Tibial nerve (tissue), 4 donors: ENCODE data around the gene NOX1. TPM values are rescaled to one million over a fixed set of nuclear protein-coding genes. Genes with fewer than 3 reads are reported as not detected.
"Not testable (repeated sequence)": the region's sequence is repeated elsewhere in the genome, so short reads cannot be mapped to it uniquely, and the experiment has no call there.

Source experiments
- DNase-seq, 2 donors: peaks; one replicate each; pipeline ENCODE4 v3.0.0-alpha.2; 2019; ENCODE audit warnings: low spot score in 2 of 2
- H3K27ac ChIP-seq, 4 donors: fragments of 200-600 bp; sonication (generic) in 3 of 4; one replicate each; pipeline ENCODE4 v1.5.1; 2017 to 2019; ENCODE audit warnings: mild to moderate bottlenecking in 1 of 4
- H3K27me3 ChIP-seq, 2 donors: fragments of 200-600 bp; sonication (generic) in 1 of 2; one replicate each; pipeline versions ENCODE4 v1.5.1 to v1.6.0; 2017 to 2019
- H3K36me3 ChIP-seq, 3 donors: fragments of 200-600 bp; sonication (generic); one replicate each; pipeline ENCODE4 v1.5.1; 2018 to 2019
- H3K4me1 ChIP-seq, 4 donors: fragments of 200-600 bp; sonication (generic) in 3 of 4; one replicate each; pipeline ENCODE4 v1.5.1; 2017 to 2019
- H3K4me3 ChIP-seq, 4 donors: fragments of 200-600 bp; sonication (generic) in 3 of 4; one replicate each; pipeline ENCODE4 v1.5.1; 2017 to 2019; ENCODE audit warnings: mild to moderate bottlenecking in 1 of 4, moderate library complexity in 1 of 4
- H3K9me3 ChIP-seq, 4 donors: fragments of 200-600 bp; sonication (generic) in 3 of 4; one replicate each; pipeline ENCODE4 v1.5.1; 2017 to 2019
- EP300 ChIP-seq, 2 donors: sonication (generic); formaldehyde crosslinking; IDR thresholded peaks; one replicate each; pipeline ENCODE4 v1.6.1; 2017; ENCODE audit warnings: antibody characterized with exemption in 2 of 2, mild to moderate bottlenecking in 1 of 2
- POLR2A ChIP-seq, 2 donors: fragments of 450-650 bp; IDR thresholded peaks; one replicate each; pipeline ENCODE4 v1.6.1; 2017; ENCODE audit warnings: antibody characterized with exemption in 2 of 2, mild to moderate bottlenecking in 2 of 2, moderate library complexity in 2 of 2
- WGBS, 2 donors: methylation state at CpG; one replicate each; pipeline ENCODE4 v1.1.5; 2018; 5-methylcytosine and 5-hydroxymethylcytosine counted together
- total RNA-seq, 4 donors: library from RNA; depleted of rRNA; stranded (reverse); fragments of >200 nt; gene quantifications; one replicate each; pipeline ENCODE4 v1.1.0, GENCODE V29; 2016
- TF ChIP-seq, protein P1 (sequence below), 5 experiments: fragments of 200-600 bp in 3 of 5; fragments of 450-650 bp in 2 of 5; sonication (generic) in 3 of 5; IDR thresholded peaks; one replicate each; pipeline ENCODE4 v1.5.1; 2016 to 2019; ENCODE audit warnings: antibody characterized with exemption in 5 of 5, mild to moderate bottlenecking in 3 of 5, moderate library complexity in 2 of 5

Gene NOX1
- total RNA-seq, 4 donors from 2014 or later: not detected

DNA sequence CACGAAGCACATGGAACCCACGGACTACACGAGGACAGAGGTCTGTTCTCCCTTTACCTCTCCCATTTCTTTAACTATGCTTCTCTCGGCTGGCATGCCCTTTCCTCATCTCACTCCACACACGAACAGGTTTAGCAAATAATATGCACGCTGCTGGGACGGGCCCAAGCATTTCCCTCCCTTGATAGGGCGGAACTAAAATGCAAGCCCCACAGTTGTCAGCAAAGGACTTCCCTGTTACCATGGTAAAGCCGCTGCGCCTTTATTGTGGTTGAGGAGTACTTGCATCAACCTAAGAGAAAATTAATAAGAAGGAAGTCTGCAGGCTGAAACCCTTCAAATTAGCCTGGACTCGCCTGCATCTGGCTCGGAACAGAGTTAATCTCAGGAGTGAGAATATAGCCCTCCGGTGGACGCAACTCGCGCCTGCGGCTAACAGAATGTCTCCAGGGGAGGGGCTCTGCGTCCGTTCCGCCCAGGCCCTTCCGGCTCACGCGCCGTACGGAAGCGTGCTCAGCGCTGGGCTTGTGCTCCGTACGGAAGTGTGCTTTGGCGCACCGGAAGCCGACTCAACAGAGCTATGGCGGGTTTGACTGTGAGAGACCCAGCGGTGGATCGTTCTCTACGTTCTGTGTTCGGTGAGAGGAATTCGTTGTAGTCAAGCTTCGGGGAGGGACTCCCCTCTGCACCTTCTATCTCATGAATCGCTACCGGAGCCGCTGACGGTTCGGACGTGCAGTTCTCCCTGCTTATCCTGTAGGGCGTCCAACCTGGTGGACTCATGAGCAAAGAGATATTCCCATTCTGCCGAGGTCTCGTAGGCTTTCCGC lies 54.1 kb downstream of the NOX1 start, which contains the start of gene CSTF2:
Gene CSTF2 (plus strand): TSS at position 555 of the 830 bp plus-strand sequence. CDS start 26 bp downstream, at position 581.
- H3K4me1 ChIP-seq: peaks cover 0 to 11% (median 0%) of the 10 kb centered on the region in 4 donors
- H3K4me3 ChIP-seq: peak within 1 kb of the TSS; percentile 36 to 66 (median 43)
- peaks cover 0 to 11% of the 10 kb centered on the region in 2 donors for H3K27me3 ChIP-seq
- H3K27ac ChIP-seq: peak within 1 kb of the TSS in 3 of 4 donors; percentile 9 to 72 (median 54)
- no peaks in the 10 kb centered on the region for H3K9me3 ChIP-seq
- WGBS, 2 donors: 1 to 52% methylated on average over 15 to 49 of the region's 49 CpGs
- DNase-seq: peak; percentile 24 to 27
- TF ChIP-seq EP300 (IDR thresholded peaks at IDR 0.05) (no peak), POLR2A (IDR thresholded peaks at IDR 0.05) (no peak)
- TF ChIP-seq, protein P1, sequence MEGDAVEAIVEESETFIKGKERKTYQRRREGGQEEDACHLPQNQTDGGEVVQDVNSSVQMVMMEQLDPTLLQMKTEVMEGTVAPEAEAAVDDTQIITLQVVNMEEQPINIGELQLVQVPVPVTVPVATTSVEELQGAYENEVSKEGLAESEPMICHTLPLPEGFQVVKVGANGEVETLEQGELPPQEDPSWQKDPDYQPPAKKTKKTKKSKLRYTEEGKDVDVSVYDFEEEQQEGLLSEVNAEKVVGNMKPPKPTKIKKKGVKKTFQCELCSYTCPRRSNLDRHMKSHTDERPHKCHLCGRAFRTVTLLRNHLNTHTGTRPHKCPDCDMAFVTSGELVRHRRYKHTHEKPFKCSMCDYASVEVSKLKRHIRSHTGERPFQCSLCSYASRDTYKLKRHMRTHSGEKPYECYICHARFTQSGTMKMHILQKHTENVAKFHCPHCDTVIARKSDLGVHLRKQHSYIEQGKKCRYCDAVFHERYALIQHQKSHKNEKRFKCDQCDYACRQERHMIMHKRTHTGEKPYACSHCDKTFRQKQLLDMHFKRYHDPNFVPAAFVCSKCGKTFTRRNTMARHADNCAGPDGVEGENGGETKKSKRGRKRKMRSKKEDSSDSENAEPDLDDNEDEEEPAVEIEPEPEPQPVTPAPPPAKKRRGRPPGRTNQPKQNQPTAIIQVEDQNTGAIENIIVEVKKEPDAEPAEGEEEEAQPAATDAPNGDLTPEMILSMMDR (IDR thresholded peaks at IDR 0.05): peak in 3 of 5 experiments; percentile 21 to 23 (median 22)
- peaks cover 0 to 16% (median 0%) of the 10 kb centered on the region in 3 donors for H3K36me3 ChIP-seq

DNA sequence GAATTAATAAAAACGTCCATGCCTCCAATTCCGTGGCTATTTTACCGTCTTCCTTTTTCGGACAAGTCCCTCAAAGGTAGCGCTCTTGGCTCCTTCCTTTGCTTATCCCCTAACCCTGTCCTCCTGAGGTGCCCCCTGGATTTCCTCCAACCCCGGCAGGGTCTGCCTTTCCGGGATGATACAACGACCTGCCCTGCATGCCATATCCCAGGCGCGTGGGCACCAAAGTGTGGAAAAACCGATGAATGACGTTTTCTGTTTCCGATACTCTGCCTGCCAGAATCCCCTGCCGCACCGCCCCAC lies 54.7 kb downstream of the NOX1 start:
- DNase-seq: no peak
- Histone ChIP-seq H3K4me3 (peak overlapping the region; percentile 36 to 66 (median 43)), H3K4me1 (peaks cover 0 to 11% (median 0%) of the 10 kb centered on the region in 4 donors), H3K9me3 (no peaks in the 10 kb centered on the region), H3K27me3 (peaks cover 0 to 17% of the 10 kb centered on the region in 2 donors), H3K27ac (peak overlapping the region in 3 of 4 donors; percentile 9 to 72 (median 54)), H3K36me3 (peaks cover 0 to 13% (median 0%) of the 10 kb centered on the region in 3 donors)
- TF ChIP-seq, protein P1 (IDR thresholded peaks at IDR 0.05): no peak
- TF ChIP-seq POLR2A (IDR thresholded peaks at IDR 0.05) (no peak), EP300 (IDR thresholded peaks at IDR 0.05) (no peak)
- WGBS, 2 donors: 4 to 42% methylated on average over 14 to 15 of the region's 15 CpGs

DNA sequence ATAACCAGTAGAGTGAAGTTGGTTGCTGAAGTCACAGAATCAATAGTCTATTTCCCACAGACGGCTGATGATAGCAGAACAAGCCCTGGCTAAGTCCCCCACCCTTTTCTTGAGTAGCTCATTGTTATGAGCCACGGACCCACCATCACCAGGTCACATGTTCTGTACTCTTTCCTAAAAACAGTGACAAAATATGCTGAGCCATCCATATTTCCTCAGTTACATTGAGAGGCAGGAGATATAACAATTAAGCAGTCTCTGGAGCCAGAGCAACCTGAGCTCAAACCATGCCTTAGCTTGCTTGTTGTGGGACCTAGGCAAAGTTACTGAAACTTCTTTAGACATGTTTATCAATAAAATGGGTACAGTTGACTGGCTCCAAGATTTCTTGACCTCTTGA lies 56.8 kb downstream of the NOX1 start:
- H3K27me3 ChIP-seq: peaks cover 0 to 24% of the 10 kb centered on the region in 2 donors
- H3K4me3 ChIP-seq: no peak overlapping the region
- WGBS, 2 donors: 55 to 69% methylated on average over 2 of the region's 2 CpGs
- no peak overlapping the region for H3K27ac ChIP-seq
- H3K9me3 ChIP-seq: no peaks in the 10 kb centered on the region
- TF ChIP-seq POLR2A (IDR thresholded peaks at IDR 0.05) (no peak), EP300 (IDR thresholded peaks at IDR 0.05) (no peak)
- TF ChIP-seq, protein P1 (IDR thresholded peaks at IDR 0.05): no peak
- no peak for DNase-seq
- no peaks in the 10 kb centered on the region for H3K36me3 ChIP-seq
- peaks cover 0 to 11% (median 0%) of the 10 kb centered on the region in 4 donors for H3K4me1 ChIP-seq

DNA sequence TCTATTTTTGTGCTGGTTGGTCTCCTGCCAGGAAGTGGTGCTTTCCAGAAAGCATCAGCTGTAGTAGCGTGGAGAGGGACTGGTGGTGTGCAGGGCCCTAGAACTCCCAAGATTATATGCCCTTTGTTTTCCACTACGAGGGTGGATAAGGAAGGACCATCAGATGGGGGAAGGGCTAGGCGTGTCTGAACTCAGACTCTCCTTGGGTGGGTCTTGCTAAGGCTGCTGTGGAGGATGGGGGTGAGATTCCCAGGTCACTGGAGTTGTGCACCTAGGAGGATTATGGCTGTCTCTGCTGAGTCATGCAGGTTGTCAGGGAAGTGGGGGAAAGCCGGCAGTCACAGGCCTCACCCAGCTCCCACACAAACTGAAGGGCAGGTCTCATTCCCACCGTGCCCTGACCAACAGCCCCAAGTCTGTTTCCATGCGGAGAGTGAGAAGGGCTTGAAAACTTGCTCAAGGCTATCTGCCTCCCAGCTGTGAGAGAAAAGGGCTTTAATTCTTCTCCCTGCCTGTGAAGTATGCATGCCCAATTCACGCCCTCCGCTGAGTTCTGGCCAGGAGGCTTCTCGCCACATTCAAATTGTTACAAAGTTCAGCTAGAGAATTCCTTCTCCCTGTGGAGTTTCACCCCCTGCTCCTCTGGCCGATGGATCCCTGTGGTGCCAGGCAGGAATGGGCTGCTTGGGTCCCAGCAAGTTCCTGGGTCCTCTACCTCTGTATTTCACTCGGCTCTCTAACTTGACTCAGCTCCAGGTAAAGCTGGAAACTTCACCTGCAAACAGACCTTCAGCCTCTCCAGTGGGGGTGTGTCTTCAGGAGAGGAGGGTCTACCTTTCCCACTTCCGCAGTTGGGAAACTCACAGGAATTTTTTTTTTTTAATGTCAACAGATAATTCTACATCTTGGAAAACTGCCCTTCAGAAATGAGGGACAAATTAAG lies 61.7 kb downstream of the NOX1 start:
- TF ChIP-seq, protein P1 (IDR thresholded peaks at IDR 0.05): no peak
- TF ChIP-seq EP300 (IDR thresholded peaks at IDR 0.05): no peak
- no peak for TF ChIP-seq POLR2A (IDR thresholded peaks at IDR 0.05)
- no peaks in the 10 kb centered on the region for H3K9me3 ChIP-seq
- WGBS, 2 donors: 35 to 63% methylated on average over 10 to 12 of the region's 12 CpGs
- no peak overlapping the region for H3K27ac ChIP-seq
- no peak overlapping the region for H3K4me3 ChIP-seq
- DNase-seq: no peak
- no peaks in the 10 kb centered on the region for H3K36me3 ChIP-seq
- peaks cover 0 to 18% of the 10 kb centered on the region in 2 donors for H3K27me3 ChIP-seq
- no peaks in the 10 kb centered on the region for H3K4me1 ChIP-seq

DNA sequence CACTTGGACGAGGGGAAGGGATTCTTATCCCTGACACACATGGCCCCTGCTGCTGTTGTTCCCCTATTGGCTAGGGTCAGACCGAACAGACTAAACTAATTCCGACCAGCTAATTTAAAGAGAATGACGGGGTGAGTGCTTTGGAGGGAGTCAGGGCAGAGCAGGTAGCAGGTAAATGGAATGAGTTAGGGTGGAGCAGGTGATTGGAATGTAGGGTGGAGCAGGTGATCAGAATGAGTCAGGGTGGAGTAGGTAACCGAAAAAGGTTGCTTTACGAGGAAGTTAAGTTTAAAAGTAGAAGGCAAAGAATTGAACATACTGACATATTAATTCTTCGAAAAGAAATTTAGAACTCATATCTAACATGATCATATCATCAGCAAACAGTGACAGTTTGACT lies 65.9 kb downstream of the NOX1 start:
- H3K9me3 ChIP-seq, H3K27me3 ChIP-seq, H3K27ac ChIP-seq, H3K36me3 ChIP-seq, DNase-seq, H3K4me3 ChIP-seq, H3K4me1 ChIP-seq: not testable (repeated sequence)
- WGBS, 2 donors: 86 to 95% methylated on average over 7 of the region's 7 CpGs
